GM10266 (cell line): ENCODE results near the gene METTL22.

ENCODE experiments used
- DNase-seq: peaks from one replicate; pipeline ENCODE4 v3.0.0; 2012; ENCODE audit errors: extremely low spot score
- TF ChIP-seq, protein P1 (sequence below): IDR thresholded peaks from 2 replicates; pipeline ENCODE4 v1.5.1; 2012; ENCODE audit warnings: mild to moderate bottlenecking, low read depth; ENCODE audit not compliant: control insufficient read depth, insufficient read depth; ENCODE audit errors: missing control alignments

METTL22 gene

DNA sequence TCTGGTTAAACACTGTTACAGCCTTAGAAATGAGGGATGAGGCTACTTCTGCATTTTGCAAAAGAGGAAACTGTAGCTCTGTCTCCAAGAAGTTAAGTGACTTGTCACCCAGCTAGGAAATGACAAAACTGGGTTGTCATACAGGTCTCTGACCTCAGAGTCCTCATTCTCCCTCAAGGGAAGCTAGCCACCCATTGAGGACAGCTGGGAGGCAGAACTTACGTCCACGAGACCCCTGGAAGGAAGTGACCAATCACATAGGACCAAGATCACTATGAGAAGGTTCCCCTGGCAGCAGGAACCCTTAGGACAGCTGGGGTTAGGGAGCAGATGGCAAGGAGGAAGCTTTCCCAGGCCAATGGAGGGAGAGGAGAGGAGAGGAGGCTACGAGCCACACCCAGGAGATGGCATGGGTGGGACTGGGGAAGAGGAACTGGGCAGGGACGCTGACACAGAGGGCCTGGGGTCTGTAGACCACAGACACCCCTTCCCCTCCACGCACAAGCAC, 11.2 kb downstream of the METTL22 start:
- TF ChIP-seq, protein P1, sequence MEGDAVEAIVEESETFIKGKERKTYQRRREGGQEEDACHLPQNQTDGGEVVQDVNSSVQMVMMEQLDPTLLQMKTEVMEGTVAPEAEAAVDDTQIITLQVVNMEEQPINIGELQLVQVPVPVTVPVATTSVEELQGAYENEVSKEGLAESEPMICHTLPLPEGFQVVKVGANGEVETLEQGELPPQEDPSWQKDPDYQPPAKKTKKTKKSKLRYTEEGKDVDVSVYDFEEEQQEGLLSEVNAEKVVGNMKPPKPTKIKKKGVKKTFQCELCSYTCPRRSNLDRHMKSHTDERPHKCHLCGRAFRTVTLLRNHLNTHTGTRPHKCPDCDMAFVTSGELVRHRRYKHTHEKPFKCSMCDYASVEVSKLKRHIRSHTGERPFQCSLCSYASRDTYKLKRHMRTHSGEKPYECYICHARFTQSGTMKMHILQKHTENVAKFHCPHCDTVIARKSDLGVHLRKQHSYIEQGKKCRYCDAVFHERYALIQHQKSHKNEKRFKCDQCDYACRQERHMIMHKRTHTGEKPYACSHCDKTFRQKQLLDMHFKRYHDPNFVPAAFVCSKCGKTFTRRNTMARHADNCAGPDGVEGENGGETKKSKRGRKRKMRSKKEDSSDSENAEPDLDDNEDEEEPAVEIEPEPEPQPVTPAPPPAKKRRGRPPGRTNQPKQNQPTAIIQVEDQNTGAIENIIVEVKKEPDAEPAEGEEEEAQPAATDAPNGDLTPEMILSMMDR = no peak
- no peak for DNase-seq

DNA sequence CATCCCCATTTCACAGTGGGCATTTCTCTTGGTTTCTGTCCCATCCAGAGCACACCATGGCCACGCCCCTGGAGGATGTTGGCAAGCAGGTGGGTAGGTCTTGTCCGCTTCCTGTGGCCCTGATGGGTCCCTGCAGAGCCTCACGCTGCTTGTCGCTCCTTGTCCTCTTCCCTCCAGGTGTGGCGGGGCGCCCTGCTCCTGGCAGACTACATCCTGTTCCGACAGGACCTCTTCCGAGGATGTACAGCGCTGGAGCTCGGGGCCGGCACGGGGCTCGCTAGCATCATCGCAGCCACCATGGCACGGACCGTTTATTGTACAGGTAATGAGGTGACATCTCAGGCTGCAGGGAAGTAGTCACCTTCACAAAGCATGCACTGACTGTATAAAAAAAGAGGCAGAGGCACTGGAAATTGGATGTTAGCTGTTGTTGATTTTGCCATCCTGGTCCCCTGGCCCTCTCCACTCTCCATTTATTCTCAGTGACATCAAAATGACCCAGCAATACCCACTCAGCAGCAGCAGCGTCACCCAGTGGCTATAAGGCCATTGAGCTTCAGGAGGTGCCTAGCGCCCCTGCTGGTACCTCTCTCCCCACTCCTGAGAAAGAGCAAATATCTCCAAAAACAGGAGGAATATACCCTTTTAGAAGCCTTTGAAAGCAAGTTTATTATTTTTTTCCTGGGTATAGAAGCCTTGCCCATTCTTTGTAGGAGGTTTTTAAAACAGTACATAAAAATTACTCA, 13.7 kb downstream of the METTL22 start:
- TF ChIP-seq, protein P1 = no peak
- no peak for DNase-seq

DNA sequence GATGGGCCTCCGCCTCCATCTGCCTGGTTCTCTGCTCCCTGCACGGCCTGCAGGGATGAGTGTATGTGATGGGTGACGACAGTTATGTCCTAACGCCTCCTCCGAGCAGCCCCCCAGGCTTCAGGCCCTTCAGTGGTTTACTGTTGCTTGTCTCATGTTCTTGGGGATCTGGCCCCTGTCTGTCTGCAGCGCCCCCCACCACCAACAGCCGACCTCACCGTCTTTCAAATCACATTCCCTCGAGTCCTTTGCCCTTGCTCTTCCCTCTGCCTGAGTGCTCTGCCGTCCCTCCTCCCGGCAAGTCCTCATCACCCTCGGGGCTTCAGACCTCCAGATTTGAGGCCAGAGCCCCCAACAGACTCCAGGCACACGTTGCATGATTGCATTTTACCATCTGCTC, 18.2 kb downstream of the METTL22 start:
- DNase-seq = no peak
- TF ChIP-seq, protein P1 = no peak

DNA sequence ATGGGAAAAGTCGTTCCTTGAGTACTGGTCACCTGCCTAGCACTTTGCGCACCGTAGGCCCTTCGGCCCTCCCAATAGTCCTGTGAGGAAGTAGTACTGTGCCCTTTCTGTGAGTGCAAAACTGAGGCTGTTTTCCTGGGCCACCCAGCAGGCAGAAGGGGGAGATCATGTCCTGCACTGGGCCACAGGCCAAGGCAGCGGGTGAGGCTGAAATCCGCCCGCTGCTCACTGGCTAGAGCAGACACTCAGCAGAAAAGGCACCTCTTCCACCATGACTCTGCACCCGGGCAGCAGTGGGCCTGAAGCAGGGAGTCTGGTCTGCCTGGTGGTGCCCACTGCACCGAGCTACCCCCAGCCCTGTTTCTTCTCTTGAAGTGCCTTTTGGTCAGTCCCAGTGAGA, 20.2 kb downstream of the METTL22 start:
- DNase-seq = no peak
- TF ChIP-seq, protein P1 = no peak

- DNase-seq = no peak
- TF ChIP-seq, protein P1 = no peak
Measured at GRCh38 chr16:8642146-8642545, 20.6 kb downstream of the METTL22 start.

- no peak for DNase-seq
- TF ChIP-seq, protein P1 = no peak
Measured at GRCh38 chr16:8644211-8645140, 23.0 kb downstream of the METTL22 start.
